ENCODE results near the gene LRMDA.

LRMDA gene

GRCh38 chr10:76150876-76151288 is 719.5 kb downstream of the LRMDA start:
- no peak for DNase-seq

GRCh38 chr10:76152186-76152585 is 720.8 kb downstream of the LRMDA start:
- DNase-seq = no peak

GRCh38 chr10:76155961-76156360 is 724.5 kb downstream of the LRMDA start:
- DNase-seq = no peak

GRCh38 chr10:76160446-76161300 is 729.2 kb downstream of the LRMDA start:
- no peak for DNase-seq

GRCh38 chr10:76161301-76161582 is 729.8 kb downstream of the LRMDA start:
- no peak for DNase-seq

GRCh38 chr10:76168437-76168836 is 737.0 kb downstream of the LRMDA start:
- no peak for DNase-seq

- no peak for DNase-seq
Measured at GRCh38 chr10:76169246-76169645, 737.8 kb downstream of the LRMDA start.

- DNase-seq = no peak
Measured at GRCh38 chr10:76172020-76172419, 740.6 kb downstream of the LRMDA start.

GRCh38 chr10:76175533-76176165 is 744.2 kb downstream of the LRMDA start:
- no peak for DNase-seq

- no peak for DNase-seq
Measured at GRCh38 chr10:76176166-76176550, 744.7 kb downstream of the LRMDA start.

- DNase-seq = no peak
Measured at GRCh38 chr10:76177936-76178335, 746.5 kb downstream of the LRMDA start.

- no peak for DNase-seq
Measured at GRCh38 chr10:76178532-76179292, 747.3 kb downstream of the LRMDA start.

- no peak for DNase-seq
Measured at GRCh38 chr10:76179806-76180205, 748.4 kb downstream of the LRMDA start.

- DNase-seq = no peak
Measured at GRCh38 chr10:76184647-76185046, 753.2 kb downstream of the LRMDA start.

GRCh38 chr10:76185471-76186301 is 754.3 kb downstream of the LRMDA start:
- DNase-seq = no peak

- DNase-seq = no peak
Measured at GRCh38 chr10:76188216-76188615, 756.8 kb downstream of the LRMDA start.

- DNase-seq = no peak
Measured at GRCh38 chr10:76190634-76191270, 759.3 kb downstream of the LRMDA start.

GRCh38 chr10:76191336-76191735 is 759.9 kb downstream of the LRMDA start:
- no peak for DNase-seq

- no peak for DNase-seq
Measured at GRCh38 chr10:76192151-76192550, 760.7 kb downstream of the LRMDA start.

- no peak for DNase-seq
Measured at GRCh38 chr10:76192694-76193320, 761.4 kb downstream of the LRMDA start.

- no peak for DNase-seq
Measured at GRCh38 chr10:76195654-76196390, 764.4 kb downstream of the LRMDA start.

Data from GDM1 (cell line).